Epithelial cell of esophagus (primary cell): ENCODE results near the gene GNPAT.

Experiments used
- DNase-seq: peaks from one replicate; pipeline ENCODE4 v3.0.0; 2010; ENCODE audit warnings: low read depth
- H3K4me3 ChIP-seq: 2 replicates; pipeline ENCODE4 v1.5.1; 2011; ENCODE audit warnings: mild to moderate bottlenecking, low read length, control low read depth
- TF ChIP-seq, protein P1 (sequence below): IDR thresholded peaks from 2 replicates; pipeline ENCODE4 v1.5.1; 2011; ENCODE audit warnings: low read depth, mild to moderate bottlenecking, low read length, control low read depth, inconsistent platforms; ENCODE audit not compliant: insufficient read depth; ENCODE audit errors: missing control alignments

GNPAT gene

DNA sequence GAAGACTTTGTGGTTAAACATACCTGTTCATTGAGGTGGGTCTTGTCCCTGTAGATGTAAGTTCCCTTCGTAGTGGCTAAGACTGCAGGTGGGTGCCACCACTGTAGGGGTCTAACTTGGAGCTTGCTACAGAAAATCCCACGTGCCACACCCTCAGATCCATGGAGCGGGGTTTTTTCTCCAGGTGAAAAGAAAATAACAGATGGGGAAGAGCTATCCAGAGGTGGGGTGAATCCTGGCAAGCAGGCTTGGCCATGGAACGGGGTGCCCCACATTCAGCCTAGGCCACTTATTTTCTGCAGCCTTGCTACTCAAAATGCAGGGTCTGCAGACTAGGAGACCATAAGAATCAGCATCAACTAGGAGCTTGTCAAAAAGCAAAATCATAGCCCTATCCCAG is 72.6 kb downstream of the GNPAT start:
- TF ChIP-seq, protein P1, sequence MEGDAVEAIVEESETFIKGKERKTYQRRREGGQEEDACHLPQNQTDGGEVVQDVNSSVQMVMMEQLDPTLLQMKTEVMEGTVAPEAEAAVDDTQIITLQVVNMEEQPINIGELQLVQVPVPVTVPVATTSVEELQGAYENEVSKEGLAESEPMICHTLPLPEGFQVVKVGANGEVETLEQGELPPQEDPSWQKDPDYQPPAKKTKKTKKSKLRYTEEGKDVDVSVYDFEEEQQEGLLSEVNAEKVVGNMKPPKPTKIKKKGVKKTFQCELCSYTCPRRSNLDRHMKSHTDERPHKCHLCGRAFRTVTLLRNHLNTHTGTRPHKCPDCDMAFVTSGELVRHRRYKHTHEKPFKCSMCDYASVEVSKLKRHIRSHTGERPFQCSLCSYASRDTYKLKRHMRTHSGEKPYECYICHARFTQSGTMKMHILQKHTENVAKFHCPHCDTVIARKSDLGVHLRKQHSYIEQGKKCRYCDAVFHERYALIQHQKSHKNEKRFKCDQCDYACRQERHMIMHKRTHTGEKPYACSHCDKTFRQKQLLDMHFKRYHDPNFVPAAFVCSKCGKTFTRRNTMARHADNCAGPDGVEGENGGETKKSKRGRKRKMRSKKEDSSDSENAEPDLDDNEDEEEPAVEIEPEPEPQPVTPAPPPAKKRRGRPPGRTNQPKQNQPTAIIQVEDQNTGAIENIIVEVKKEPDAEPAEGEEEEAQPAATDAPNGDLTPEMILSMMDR: no peak
- no peak for DNase-seq
- H3K4me3 ChIP-seq: no peak overlapping the region

DNA sequence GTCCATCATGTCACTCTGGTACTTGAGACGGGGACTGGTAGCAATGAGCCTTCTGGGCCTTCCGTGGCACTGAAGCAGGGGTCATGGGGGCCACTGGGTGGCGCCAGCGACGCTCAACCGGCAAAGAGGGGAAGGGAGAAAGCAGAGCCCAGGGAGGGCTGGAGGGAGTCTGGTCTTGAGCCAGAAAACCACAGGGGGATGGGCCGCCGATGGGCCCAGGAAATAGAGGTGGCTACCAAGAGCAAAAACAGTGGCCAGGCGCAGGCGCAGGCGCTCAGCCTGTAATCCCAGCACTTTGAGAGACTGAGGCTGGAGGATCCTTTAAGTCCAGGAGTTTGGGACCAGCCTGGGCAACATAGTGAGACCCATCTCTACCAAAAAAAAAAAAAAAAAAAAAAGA is 74.9 kb downstream of the GNPAT start:
- TF ChIP-seq, protein P1: peak; percentile 41
- peak; percentile 35 for DNase-seq
- H3K4me3 ChIP-seq: no peak overlapping the region

DNA sequence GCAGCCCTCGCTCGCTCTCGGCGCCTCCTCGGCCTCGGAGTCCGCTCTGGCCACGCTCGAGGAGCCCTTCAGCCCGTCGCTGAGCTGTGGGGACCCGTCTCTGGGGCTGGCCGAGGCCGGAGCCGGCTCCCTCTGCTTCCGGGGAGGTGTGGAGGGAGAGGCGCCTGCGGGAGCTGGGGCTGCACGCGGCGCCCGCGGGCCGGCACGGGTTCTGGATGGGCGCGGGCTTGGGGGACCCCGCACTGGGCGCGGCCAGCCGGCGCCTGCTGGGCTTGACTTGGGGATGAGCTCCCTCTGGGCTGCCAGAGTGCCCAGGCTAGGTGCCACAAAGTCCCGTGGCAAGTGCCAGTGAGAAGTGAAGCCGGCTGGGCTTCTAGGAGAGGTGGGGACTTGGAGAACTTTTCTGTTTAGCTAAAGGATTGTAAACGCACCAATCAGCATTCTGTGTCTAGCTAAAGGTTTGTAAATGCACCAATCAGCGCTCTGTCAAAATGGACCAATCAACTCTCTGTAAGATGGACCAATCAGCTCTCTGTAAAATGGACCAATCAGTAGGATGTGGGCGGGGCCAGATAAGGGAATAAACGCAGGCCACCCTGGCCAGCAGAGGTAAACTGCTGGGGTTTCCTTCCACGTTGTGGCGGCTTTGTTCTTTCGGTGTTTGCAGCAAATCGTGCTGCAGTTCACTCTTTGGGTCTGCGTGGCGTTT is 76.4 kb downstream of the GNPAT start:
- DNase-seq: no peak
- TF ChIP-seq, protein P1: no peak

DNA sequence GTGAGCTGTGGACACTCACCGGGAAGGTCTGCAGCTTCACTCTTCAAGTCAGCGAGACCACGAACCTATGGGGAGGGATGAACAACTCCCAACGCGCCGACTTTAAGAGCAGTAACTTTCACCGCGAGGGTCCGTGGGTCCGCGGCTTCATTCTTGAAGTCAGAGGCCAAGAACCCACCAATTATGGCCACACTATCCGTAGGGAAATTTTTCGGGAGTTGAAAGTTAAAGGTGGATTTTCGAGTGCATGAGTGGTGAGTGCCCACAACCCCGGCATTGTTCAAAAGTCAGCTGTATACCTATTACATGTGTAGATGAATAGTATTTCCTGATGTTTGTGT is 77.0 kb downstream of the GNPAT start:
- H3K4me3 ChIP-seq: no peak overlapping the region
- no peak for DNase-seq
- TF ChIP-seq, protein P1: no peak

More for the DNA sequence above, 76.4 kb downstream of the GNPAT start:
- H3K4me3 ChIP-seq: no peak overlapping the region

DNA sequence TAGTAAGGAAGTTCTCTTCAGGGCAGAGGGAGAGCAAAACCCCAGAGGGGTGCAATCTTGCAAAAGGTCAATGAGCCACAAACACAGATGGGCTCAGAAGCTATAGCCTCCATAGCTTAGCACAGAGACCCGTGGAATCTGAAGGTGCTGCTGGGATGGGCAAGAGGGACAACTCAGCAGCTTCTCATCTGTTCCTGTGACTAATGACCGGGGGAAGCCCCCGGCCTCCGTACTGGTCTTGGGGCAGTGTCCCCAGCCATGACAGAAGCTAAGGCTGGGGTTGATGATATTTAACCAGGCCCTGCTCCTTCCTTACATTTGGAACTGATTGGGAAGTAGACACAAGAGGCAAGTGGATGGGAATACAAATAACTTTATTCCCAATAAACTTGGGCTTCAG is 77.6 kb downstream of the GNPAT start:
- TF ChIP-seq, protein P1: no peak
- no peak overlapping the region for H3K4me3 ChIP-seq
- no peak for DNase-seq

DNA sequence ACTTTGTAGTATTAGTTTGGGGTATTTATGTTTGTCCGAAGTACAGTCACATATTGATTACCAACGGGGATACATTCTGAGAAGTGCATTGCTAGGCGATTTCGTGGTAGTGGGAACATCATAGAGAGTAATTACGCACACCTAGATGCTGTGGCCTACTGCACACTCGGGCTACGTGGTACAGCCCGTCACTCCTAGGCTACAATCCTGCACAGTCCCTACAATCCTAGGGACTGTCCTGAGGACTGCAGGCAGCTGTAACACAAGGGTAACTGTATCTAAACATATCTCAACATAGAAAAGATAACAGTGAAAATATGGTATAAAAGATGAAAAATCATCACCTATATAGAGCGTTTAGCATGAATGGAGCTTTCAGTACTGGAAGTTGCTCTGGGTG is 78.1 kb downstream of the GNPAT start:
- TF ChIP-seq, protein P1: no peak
- no peak for DNase-seq
- H3K4me3 ChIP-seq: no peak overlapping the region

DNA sequence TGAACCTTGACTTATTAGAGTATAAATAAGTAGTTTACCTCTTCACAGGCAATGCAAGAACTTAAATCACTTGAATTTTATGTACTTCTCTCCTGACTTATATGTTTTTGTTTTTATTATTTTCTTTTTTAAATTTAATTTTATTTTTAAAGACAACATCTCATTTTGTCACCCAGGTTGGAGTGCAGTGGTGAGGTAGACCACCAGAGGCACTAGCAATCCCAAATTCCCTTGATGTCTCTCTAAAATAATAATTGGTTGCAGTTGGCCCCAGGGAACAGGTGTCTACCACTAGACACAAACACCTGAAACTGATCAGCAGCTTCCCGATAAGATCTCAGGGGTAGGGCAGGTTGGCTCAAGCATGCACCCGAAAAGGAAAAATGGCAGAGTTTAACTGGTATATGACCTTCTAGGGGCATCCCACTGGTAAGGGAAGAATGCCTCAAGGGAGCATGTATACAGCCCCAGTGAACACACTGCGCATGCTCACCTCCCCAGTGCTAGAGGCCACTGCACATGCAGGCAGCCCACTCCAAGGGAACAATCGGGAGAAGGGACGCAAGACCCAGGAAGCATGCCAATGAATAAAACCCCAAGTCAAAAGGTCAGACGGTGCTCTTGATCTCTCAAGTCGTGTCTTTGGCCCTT is 82.0 kb downstream of the GNPAT start:
- TF ChIP-seq, protein P1: no peak
- no peak for DNase-seq
- H3K4me3 ChIP-seq: no peak overlapping the region
